Spleen (tissue), 11 donors: Measurements from ENCODE around the gene PDE4A. TPM values are rescaled to one million over a fixed set of nuclear protein-coding genes. Genes with fewer than 3 reads are reported as not detected.

Source experiments
- DNase-seq: peaks from one replicate; pipeline ENCODE4 v3.0.0-alpha.2; 2020
- H3K27ac ChIP-seq, 8 donors: fragments of 200-600 bp; sonication (generic) in 7 of 8; 1 replicate in 4 of 8; 2 replicates in 4 of 8; pipeline versions ENCODE4 v1.5.0 to v1.8.0; 2016 to 2021; ENCODE audit warnings: inconsistent platforms in 4 of 8, mild to moderate bottlenecking in 4 of 8, moderate library complexity in 1 of 8
- H3K27me3 ChIP-seq, 7 donors: fragments of 200-600 bp; sonication (generic) in 6 of 7; replicated peaks in 1 of 7; 1 replicate in 4 of 7; 2 replicates in 3 of 7; pipeline versions ENCODE4 v1.5.0 to v1.8.0; 2016 to 2021; ENCODE audit warnings: inconsistent platforms in 3 of 7, mild to moderate bottlenecking in 1 of 7
- H3K36me3 ChIP-seq, 6 donors: fragments of 200-600 bp; sonication (generic) in 5 of 6; 1 replicate in 4 of 6; 2 replicates in 2 of 6; pipeline versions ENCODE4 v1.5.0 to v1.8.0; 2016 to 2021; ENCODE audit warnings: inconsistent platforms in 2 of 6
- H3K4me1 ChIP-seq, 6 donors: fragments of 200-600 bp; sonication (generic) in 5 of 6; 1 replicate in 3 of 6; 2 replicates in 3 of 6; pipeline versions ENCODE4 v1.5.0 to v1.8.0; 2016 to 2021; ENCODE audit warnings: inconsistent platforms in 3 of 6
- H3K4me3 ChIP-seq, 8 donors: fragments of 200-600 bp; sonication (generic) in 7 of 8; 1 replicate in 4 of 8; 2 replicates in 4 of 8; pipeline versions ENCODE4 v1.5.0 to v1.8.0; 2016 to 2021; ENCODE audit warnings: inconsistent platforms in 4 of 8, mild to moderate bottlenecking in 4 of 8, moderate library complexity in 2 of 8
- H3K9me3 ChIP-seq, 8 donors: fragments of 200-600 bp; sonication (generic) in 7 of 8; 1 replicate in 4 of 8; 2 replicates in 4 of 8; pipeline versions ENCODE4 v1.5.0 to v1.8.0; 2016 to 2021; ENCODE audit warnings: inconsistent platforms in 4 of 8
- CTCF ChIP-seq, 11 experiments: fragments of 200-600 bp in 7 of 11; fragments of 450-650 bp in 4 of 11; sonication (generic) in 4 of 11; IDR thresholded peaks in 8 of 11; conservative IDR thresholded peaks in 3 of 11; 1 replicate in 7 of 11; 2 replicates in 4 of 11; pipeline versions ENCODE4 v1.4.0 to v1.8.0; 2016 to 2021; ENCODE audit warnings: antibody characterized with exemption in 11 of 11, inconsistent platforms in 4 of 11, mild to moderate bottlenecking in 1 of 11
- POLR2A ChIP-seq, 3 donors: fragments of 450-650 bp; IDR thresholded peaks; one replicate each; pipeline ENCODE4 v1.5.1; 2017; ENCODE audit warnings: antibody characterized with exemption in 3 of 3, mild to moderate bottlenecking in 1 of 3
- POLR2AphosphoS5 ChIP-seq, 3 donors: sonication (generic); formaldehyde crosslinking; IDR thresholded peaks; one replicate each; pipeline ENCODE4 v1.5.1; 2017; ENCODE audit warnings: antibody characterized with exemption in 3 of 3
- WGBS, 5 donors: extraction: QIAGEN DNeasy Blood & Tissue Kit in 3 of 5; methylation state at CpG; one replicate each; pipeline versions ENCODE4 v1.1.5 to v1.1.7; 2013 to 2018; 5-methylcytosine and 5-hydroxymethylcytosine counted together
- intact Hi-C: fragments of 100-400 bp; cut with DNase I; formaldehyde crosslinking; loops from one replicate; pipeline ENCODE4 v1.15.0; 2023; ENCODE audit warnings: low total_unique reads
- polyA plus RNA-seq, 3 donors: library from polyadenylated mRNA; stranded (reverse); fragments of 200-250 nt; gene quantifications; one replicate each; pipeline ENCODE4 v1.2.1, GENCODE V29; 2013
- total RNA-seq, 7 donors: library from RNA; depleted of rRNA in 3 of 7; stranded (reverse); fragments of >200 nt in 3 of 7; fragmentation: NEBNext Ultra II Directional in 4 of 7; extraction: Animal tissue kit (Norgen Biotek cat#: 25700) in 4 of 7; gene quantifications; one replicate each; pipeline versions ENCODE4 v1.1.0 to v1.2.1, GENCODE V29; 2016 to 2021
- donor health status: healthy with polysubstance abuse.
- donor health status: DM: no; HTN: no; CAD: no; lungs with moderate emphysema.
- donor health status: DM: no; HTN: no; CAD: no.
- donor health status: Bipolar disorder and iron deficiency.
- donor health status: healthy.
- donor health status: DM: no; HTN: no; CAD: no.
- donor health status: DM: yes; HTN: yes; CAD: no.

PDE4A gene
- total and polyA plus RNA-seq, 10 donors, result 2.1 to 17.3 (median 12.7) TPM

GRCh38 chr19:10384580-10384979 is 35.8 kb upstream of the PDE4A start:
- Histone ChIP-seq H3K27me3 (no peaks in the 10 kb centered on the region), H3K4me3 (no peak overlapping the region), H3K36me3 (no peaks in the 10 kb centered on the region), H3K9me3 (no peaks in the 10 kb centered on the region), H3K4me1 (peaks cover 3 to 46% (median 25%) of the 10 kb centered on the region in 6 donors), H3K27ac (no peak overlapping the region)
- no peak for DNase-seq
- intact Hi-C loops, result no loop called here
- WGBS, 5 donors, result 86 to 94% (median 91%) methylated on average over 9 of the region's 9 CpGs
- TF ChIP-seq POLR2A (IDR thresholded peaks at IDR 0.05) (no peak), CTCF (IDR thresholded peaks at IDR 0.05 in 8 of 11, conservative IDR thresholded peaks at IDR 0.05 in 3 of 11) (no peak), POLR2AphosphoS5 (IDR thresholded peaks at IDR 0.05) (no peak)

GRCh38 chr19:10388957-10389356 is 31.4 kb upstream of the PDE4A start:
- H3K36me3 ChIP-seq, result peaks cover 0 to 40% (median 33%) of the 10 kb centered on the region in 6 donors
- intact Hi-C loops, result loop anchor here (2.0 to 5.0 kb wide), 2 partner anchors 120 to 457 kb away; no protein-coding TSS in a partner anchor

GRCh38 chr19:10389863-10390262 is 30.5 kb upstream of the PDE4A start:
- intact Hi-C loops, result loop anchor here (2.0 to 5.0 kb wide), 2 partner anchors 121 to 458 kb away; no protein-coding TSS in a partner anchor
- Histone ChIP-seq H3K27me3 (no peaks in the 10 kb centered on the region), H3K4me1 (peaks cover 0 to 34% (median 10%) of the 10 kb centered on the region in 6 donors), H3K9me3 (no peaks in the 10 kb centered on the region), H3K27ac (peak overlapping the region in 1 of 8 donors; percentile 7), H3K4me3 (no peak overlapping the region), H3K36me3 (peaks cover 0 to 49% (median 42%) of the 10 kb centered on the region in 6 donors)
- DNase-seq, result no peak
- no peak for TF ChIP-seq CTCF (IDR thresholded peaks at IDR 0.05 in 8 of 11, conservative IDR thresholded peaks at IDR 0.05 in 3 of 11)
- TF ChIP-seq POLR2AphosphoS5 (IDR thresholded peaks at IDR 0.05), result peak; percentile 20 to 59 (median 52)
- WGBS, 5 donors, result 52 to 70% (median 63%) methylated on average over 8 to 12 of the region's 12 CpGs

More at GRCh38 chr19:10388957-10389356, 31.4 kb upstream of the PDE4A start:
- H3K27ac ChIP-seq, result peak overlapping the region in 1 of 8 donors; percentile 28
- 0 to 1% (median 0%) methylated on average over 3 of the region's 3 CpGs for WGBS, 5 donors
- no peaks in the 10 kb centered on the region for H3K27me3 ChIP-seq
- no peaks in the 10 kb centered on the region for H3K9me3 ChIP-seq
- peak in 1 of 3 donors; percentile 73 for TF ChIP-seq POLR2AphosphoS5 (IDR thresholded peaks at IDR 0.05)
- no peak for TF ChIP-seq POLR2A (IDR thresholded peaks at IDR 0.05)
- peak; percentile 86 to 97 (median 92) for TF ChIP-seq CTCF (IDR thresholded peaks at IDR 0.05 in 8 of 11, conservative IDR thresholded peaks at IDR 0.05 in 3 of 11)
- DNase-seq, result peak; percentile 93
- H3K4me3 ChIP-seq, result no peak overlapping the region
- H3K4me1 ChIP-seq, result peaks cover 0 to 34% (median 10%) of the 10 kb centered on the region in 6 donors

GRCh38 chr19:10390652-10391286 is 29.6 kb upstream of the PDE4A start:
- no peaks in the 10 kb centered on the region for H3K27me3 ChIP-seq
- WGBS, 5 donors, result 53 to 62% (median 59%) methylated on average over 9 of the region's 9 CpGs
- peak overlapping the region in 1 of 8 donors; percentile 27 for H3K27ac ChIP-seq
- DNase-seq, result peak; percentile 84
- peaks cover 0 to 34% (median 10%) of the 10 kb centered on the region in 6 donors for H3K4me1 ChIP-seq
- peak; percentile 76 to 92 (median 85) for TF ChIP-seq CTCF (IDR thresholded peaks at IDR 0.05 in 8 of 11, conservative IDR thresholded peaks at IDR 0.05 in 3 of 11)
- TF ChIP-seq POLR2A (IDR thresholded peaks at IDR 0.05), result no peak
- TF ChIP-seq POLR2AphosphoS5 (IDR thresholded peaks at IDR 0.05), result peak in 2 of 3 donors; percentile 29 to 61
- intact Hi-C loops, result no loop called here
- H3K4me3 ChIP-seq, result no peak overlapping the region
- peaks cover 0 to 58% (median 51%) of the 10 kb centered on the region in 6 donors for H3K36me3 ChIP-seq
- H3K9me3 ChIP-seq, result no peaks in the 10 kb centered on the region
